ENCODE results near the gene MAML3. TPM values are rescaled to one million over a fixed set of nuclear protein-coding genes. Genes with fewer than 3 reads are reported as not detected.

Gene MAML3
- total RNA-seq, 1 experiment from 2014 or later = 20.8 TPM

GRCh38 chr4:139889264-139889663, 264.7 kb downstream of the MAML3 start:
- peak overlapping the region; percentile 46; the same call in 1 of the 2 replicates for H3K4me3 ChIP-seq (ENCODE audit: low read length)
- H2AFZ ChIP-seq (ENCODE audit: low read length) = no peak overlapping the region
- H3K9me3 ChIP-seq (ENCODE audit: low read length) = no peaks in the 10 kb centered on the region
- H3K36me3 ChIP-seq (ENCODE audit: insufficient read depth, low read length) = no peaks in the 10 kb centered on the region
- no peaks in the 10 kb centered on the region for H4K20me1 ChIP-seq (ENCODE audit: insufficient read depth, low read depth, low read length)
- H3K9ac ChIP-seq (ENCODE audit: low read length) = peak overlapping the region; percentile 52
- no peaks in the 10 kb centered on the region for H3K9me2 ChIP-seq (replicated peaks; ENCODE audit: insufficient read depth, low read length)
- H3K4me2 ChIP-seq (ENCODE audit: low read depth, low read length, poor library complexity, severe bottlenecking) = peak overlapping the region; percentile 64
- peak overlapping the region; percentile 85 for H3K27ac ChIP-seq (ENCODE audit: low read length)
- H3K27me3 ChIP-seq (ENCODE audit: low read length) = no peaks in the 10 kb centered on the region
- DNase-seq = no peak
- H3K4me1 ChIP-seq (ENCODE audit: low read length) = peaks cover 59% of the 10 kb centered on the region
- H3K79me2 ChIP-seq (ENCODE audit: low read length) = peaks cover 46% of the 10 kb centered on the region

GRCh38 chr4:139887962-139888735, 265.8 kb downstream of the MAML3 start:
- Histone ChIP-seq H3K9me3 (ENCODE audit: low read length) (no peaks in the 10 kb centered on the region), H3K27me3 (ENCODE audit: low read length) (no peaks in the 10 kb centered on the region), H2AFZ (ENCODE audit: low read length) (no peak overlapping the region), H4K20me1 (ENCODE audit: insufficient read depth, low read depth, low read length) (no peaks in the 10 kb centered on the region), H3K27ac (ENCODE audit: low read length) (peak overlapping the region; percentile 85), H3K79me2 (ENCODE audit: low read length) (peaks cover 54% of the 10 kb centered on the region), H3K4me1 (ENCODE audit: low read length) (peaks cover 59% of the 10 kb centered on the region), H3K4me3 (ENCODE audit: low read length) (peak overlapping the region; percentile 50), H3K36me3 (ENCODE audit: insufficient read depth, low read length) (no peaks in the 10 kb centered on the region), H3K4me2 (ENCODE audit: low read depth, low read length, poor library complexity, severe bottlenecking) (peak overlapping the region; percentile 64), H3K9ac (ENCODE audit: low read length) (peak overlapping the region; percentile 52), H3K9me2 (replicated peaks; ENCODE audit: insufficient read depth, low read length) (no peaks in the 10 kb centered on the region)
- peak; percentile 79 for DNase-seq

GRCh38 chr4:139887376-139887802, 266.6 kb downstream of the MAML3 start:
- peak overlapping the region; percentile 85 for H3K27ac ChIP-seq (ENCODE audit: low read length)
- no peaks in the 10 kb centered on the region for H3K9me2 ChIP-seq (replicated peaks; ENCODE audit: insufficient read depth, low read length)
- no peak overlapping the region for H2AFZ ChIP-seq (ENCODE audit: low read length)
- no peaks in the 10 kb centered on the region for H3K36me3 ChIP-seq (ENCODE audit: insufficient read depth, low read length)
- H3K4me1 ChIP-seq (ENCODE audit: low read length) = peaks cover 59% of the 10 kb centered on the region
- H4K20me1 ChIP-seq (ENCODE audit: insufficient read depth, low read depth, low read length) = no peaks in the 10 kb centered on the region
- no peaks in the 10 kb centered on the region for H3K27me3 ChIP-seq (ENCODE audit: low read length)
- H3K9me3 ChIP-seq (ENCODE audit: low read length) = no peaks in the 10 kb centered on the region
- peak overlapping the region; percentile 50 for H3K4me3 ChIP-seq (ENCODE audit: low read length)
- H3K9ac ChIP-seq (ENCODE audit: low read length) = peak overlapping the region; percentile 52
- peak; percentile 62 for DNase-seq
- H3K79me2 ChIP-seq (ENCODE audit: low read length) = peaks cover 57% of the 10 kb centered on the region
- H3K4me2 ChIP-seq (ENCODE audit: low read depth, low read length, poor library complexity, severe bottlenecking) = peak overlapping the region; percentile 64

- Histone ChIP-seq H3K4me1 (ENCODE audit: low read length) (peaks cover 55% of the 10 kb centered on the region), H3K9ac (ENCODE audit: low read length) (peak overlapping the region; percentile 52), H3K9me2 (replicated peaks; ENCODE audit: insufficient read depth, low read length) (no peaks in the 10 kb centered on the region), H3K79me2 (ENCODE audit: low read length) (peaks cover 59% of the 10 kb centered on the region), H3K4me2 (ENCODE audit: low read depth, low read length, poor library complexity, severe bottlenecking) (peak overlapping the region; percentile 64), H3K27me3 (ENCODE audit: low read length) (no peaks in the 10 kb centered on the region), H3K27ac (ENCODE audit: low read length) (peak overlapping the region; percentile 85), H3K36me3 (ENCODE audit: insufficient read depth, low read length) (no peaks in the 10 kb centered on the region), H3K4me3 (ENCODE audit: low read length) (peak overlapping the region; percentile 50), H4K20me1 (ENCODE audit: insufficient read depth, low read depth, low read length) (no peaks in the 10 kb centered on the region), H3K9me3 (ENCODE audit: low read length) (no peaks in the 10 kb centered on the region), H2AFZ (ENCODE audit: low read length) (no peak overlapping the region)
- DNase-seq = no peak
These were observed 267.2 kb downstream of the MAML3 start for GRCh38 chr4:139886798-139887197.

GRCh38 chr4:139884438-139884837, 269.5 kb downstream of the MAML3 start:
- no peak overlapping the region for H3K9ac ChIP-seq (ENCODE audit: low read length)

GRCh38 chr4:139880841-139881240, 273.1 kb downstream of the MAML3 start:
- Histone ChIP-seq H3K9me3 (ENCODE audit: low read length) (no peaks in the 10 kb centered on the region), H4K20me1 (ENCODE audit: insufficient read depth, low read depth, low read length) (0 out of 2 replicates have a peak, but pooled peaks cover 4% of the 10 kb centered on the region), H3K27ac (ENCODE audit: low read length) (no peak overlapping the region), H3K4me2 (ENCODE audit: low read depth, low read length, poor library complexity, severe bottlenecking) (no peak overlapping the region), H3K27me3 (ENCODE audit: low read length) (no peaks in the 10 kb centered on the region), H3K9ac (ENCODE audit: low read length) (no peak overlapping the region), H2AFZ (ENCODE audit: low read length) (no peak overlapping the region), H3K4me3 (ENCODE audit: low read length) (no peak overlapping the region), H3K79me2 (ENCODE audit: low read length) (peaks cover 75% of the 10 kb centered on the region), H3K9me2 (replicated peaks; ENCODE audit: insufficient read depth, low read length) (no peaks in the 10 kb centered on the region), H3K4me1 (ENCODE audit: low read length) (no peaks in the 10 kb centered on the region), H3K36me3 (ENCODE audit: insufficient read depth, low read length) (no peaks in the 10 kb centered on the region)
- DNase-seq = no peak

More at GRCh38 chr4:139884438-139884837, 269.5 kb downstream of the MAML3 start:
- no peaks in the 10 kb centered on the region for H3K9me3 ChIP-seq (ENCODE audit: low read length)
- peaks cover 36% of the 10 kb centered on the region for H3K4me1 ChIP-seq (ENCODE audit: low read length)
- H3K4me2 ChIP-seq (ENCODE audit: low read depth, low read length, poor library complexity, severe bottlenecking) = no peak overlapping the region
- H3K79me2 ChIP-seq (ENCODE audit: low read length) = peaks cover 76% of the 10 kb centered on the region
- no peaks in the 10 kb centered on the region for H3K36me3 ChIP-seq (ENCODE audit: insufficient read depth, low read length)
- no peaks in the 10 kb centered on the region for H3K9me2 ChIP-seq (replicated peaks; ENCODE audit: insufficient read depth, low read length)
- H3K27me3 ChIP-seq (ENCODE audit: low read length) = no peaks in the 10 kb centered on the region
- no peak for DNase-seq
- no peak overlapping the region for H3K4me3 ChIP-seq (ENCODE audit: low read length)
- H2AFZ ChIP-seq (ENCODE audit: low read length) = no peak overlapping the region
- no peaks in the 10 kb centered on the region for H4K20me1 ChIP-seq (ENCODE audit: insufficient read depth, low read depth, low read length)
- H3K27ac ChIP-seq (ENCODE audit: low read length) = no peak overlapping the region

- Histone ChIP-seq H4K20me1 (ENCODE audit: insufficient read depth, low read depth, low read length) (0 out of 2 replicates have a peak, but pooled peaks cover 4% of the 10 kb centered on the region), H3K79me2 (ENCODE audit: low read length) (peaks cover 71% of the 10 kb centered on the region), H2AFZ (ENCODE audit: low read length) (no peak overlapping the region), H3K4me3 (ENCODE audit: low read length) (no peak overlapping the region), H3K9me3 (ENCODE audit: low read length) (no peaks in the 10 kb centered on the region), H3K9me2 (replicated peaks; ENCODE audit: insufficient read depth, low read length) (no peaks in the 10 kb centered on the region), H3K9ac (ENCODE audit: low read length) (no peak overlapping the region), H3K27ac (ENCODE audit: low read length) (no peak overlapping the region), H3K4me2 (ENCODE audit: low read depth, low read length, poor library complexity, severe bottlenecking) (no peak overlapping the region), H3K4me1 (ENCODE audit: low read length) (peaks cover 7% of the 10 kb centered on the region), H3K27me3 (ENCODE audit: low read length) (no peaks in the 10 kb centered on the region), H3K36me3 (ENCODE audit: insufficient read depth, low read length) (peaks cover 5% of the 10 kb centered on the region; the same call in 1 of the 2 replicates)
- DNase-seq = no peak
These were observed 275.9 kb downstream of the MAML3 start for GRCh38 chr4:139878050-139878449.

GRCh38 chr4:139876337-139876941, 277.5 kb downstream of the MAML3 start:
- no peak overlapping the region for H2AFZ ChIP-seq (ENCODE audit: low read length)
- H3K27me3 ChIP-seq (ENCODE audit: low read length) = no peaks in the 10 kb centered on the region
- H3K79me2 ChIP-seq (ENCODE audit: low read length) = peaks cover 62% of the 10 kb centered on the region
- peaks cover 21% of the 10 kb centered on the region for H3K4me1 ChIP-seq (ENCODE audit: low read length)
- H3K9ac ChIP-seq (ENCODE audit: low read length) = no peak overlapping the region
- H3K4me2 ChIP-seq (ENCODE audit: low read depth, low read length, poor library complexity, severe bottlenecking) = no peak overlapping the region
- H3K27ac ChIP-seq (ENCODE audit: low read length) = no peak overlapping the region
- peaks cover 5% of the 10 kb centered on the region; the same call in 1 of the 2 replicates for H3K36me3 ChIP-seq (ENCODE audit: insufficient read depth, low read length)
- no peaks in the 10 kb centered on the region for H3K9me2 ChIP-seq (replicated peaks; ENCODE audit: insufficient read depth, low read length)
- 0 out of 2 replicates have a peak, but pooled peaks cover 4% of the 10 kb centered on the region for H4K20me1 ChIP-seq (ENCODE audit: insufficient read depth, low read depth, low read length)
- no peak overlapping the region for H3K4me3 ChIP-seq (ENCODE audit: low read length)
- DNase-seq = no peak
- H3K9me3 ChIP-seq (ENCODE audit: low read length) = no peaks in the 10 kb centered on the region

Data from Karpas-422 (cell line).